H1 (cell line): Measurements from ENCODE around the gene BLOC1S3. TPM values are rescaled to one million over a fixed set of nuclear protein-coding genes. Genes with fewer than 3 reads are reported as not detected.

Experiments
- KDM4A ChIP-seq: IDR thresholded peaks from one replicate; pipeline ENCODE4 v1.7.1; 2012; ENCODE audit warnings: low read depth, mild to moderate bottlenecking, moderate library complexity, low read length, inconsistent platforms; ENCODE audit not compliant: severe bottlenecking
- RNF2 ChIP-seq: fragments of 200-900, 300-1000 bp; sonication (generic); IDR thresholded peaks from 2 replicates; pipeline ENCODE4 v1.7.1; 2016; ENCODE audit warnings: borderline replicate concordance, low read depth, mild to moderate bottlenecking, antibody characterized with exemption, low read length; ENCODE audit not compliant: poor library complexity, severe bottlenecking; ENCODE audit errors: missing control alignments
- SP2 ChIP-seq: IDR thresholded peaks from 2 replicates; pipeline ENCODE4 v1.6.1; 2012; ENCODE audit warnings: mild to moderate bottlenecking, low read length, inconsistent platforms
- TEAD4 ChIP-seq: IDR thresholded peaks from 2 replicates; pipeline ENCODE4 v1.6.1; 2012; ENCODE audit warnings: low read depth, low read length, inconsistent platforms, mixed read lengths
- polyA plus RNA-seq, 7 experiments: library from polyadenylated mRNA; depleted of rRNA in 3 of 7; stranded (reverse) in 5 of 7; unstranded in 2 of 7; fragments of >200 nt in 5 of 7; fragments of 200-250 nt in 2 of 7; gene quantifications; 1 replicate in 5 of 7; 2 replicates in 1 of 7; 4 replicates in 1 of 7; pipeline versions ENCODE4 v1.2.1 to v1.2.3, GENCODE V29; 2011 to 2013; ENCODE audit warnings: missing spikeins in 2 of 7, mixed read lengths in 2 of 7
- total RNA-seq: library from RNA; stranded (reverse); fragmentation: NEBNext Ultra II Directional; extraction: Animal tissue kit (Norgen Biotek cat#: 25700); gene quantifications from 2 replicates; pipeline ENCODE4 v1.2.1, GENCODE V29; 2021

Gene BLOC1S3
- total and polyA plus RNA-seq, 2 of the 8 experiments (the other 6 are each of a cell fraction or from before 2014, with no cell fraction given) = 6.0 to 6.1 TPM

DNA sequence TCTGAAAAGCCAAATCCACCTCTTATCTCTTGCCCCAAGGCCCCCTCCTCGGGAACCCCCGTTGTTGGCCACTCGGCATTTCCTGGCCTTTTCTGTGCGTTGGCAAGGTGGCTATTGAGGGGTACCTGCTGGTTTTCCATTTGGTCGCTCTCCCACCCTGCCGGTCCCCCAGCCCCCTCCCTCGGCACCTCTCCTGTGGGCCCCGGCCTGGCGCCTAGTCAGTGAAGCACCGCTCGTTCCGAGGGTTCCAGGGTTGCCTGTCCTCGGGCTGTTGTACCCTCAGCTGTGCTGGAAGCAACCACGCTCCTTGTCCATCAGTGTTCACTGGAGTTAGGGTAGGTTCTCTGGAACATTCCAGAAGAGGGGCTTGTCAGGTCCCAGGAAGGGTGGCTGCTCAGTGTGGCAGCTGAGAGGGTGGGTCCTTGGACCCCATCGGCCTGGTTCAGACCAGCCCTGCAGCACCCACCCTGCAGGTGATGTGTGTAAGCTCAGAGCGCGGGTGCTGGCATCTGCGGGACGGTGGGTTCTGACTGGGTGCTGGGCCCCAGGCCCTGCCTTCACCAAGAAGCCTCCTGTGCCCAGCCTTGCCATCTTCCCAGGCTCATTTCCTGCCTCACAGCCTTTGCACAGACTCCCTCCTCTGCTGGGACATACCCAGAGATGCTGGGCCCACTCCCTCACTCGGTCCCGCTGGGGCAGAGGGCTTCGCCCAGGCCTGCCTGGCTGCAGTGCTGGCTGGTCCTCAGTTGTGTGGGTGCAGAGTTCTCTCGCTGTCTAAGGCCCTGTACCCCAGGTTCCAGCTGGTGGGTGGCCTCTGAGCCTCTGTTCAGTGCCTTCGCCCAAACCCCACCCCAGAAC lies 39.1 kb upstream of the BLOC1S3 start (continued):
- TF ChIP-seq KDM4A = no peak
- TF ChIP-seq RNF2 = no peak
- TF ChIP-seq TEAD4 = no peak
- TF ChIP-seq SP2 = no peak
- TF ChIP-seq, all 59 proteins: peak for 0
